Measurements from ENCODE around the gene PLPPR3.
"Not testable (repeated sequence)": the region's sequence is repeated elsewhere in the genome, so short reads cannot be mapped to it uniquely, and the experiment has no call there.

PLPPR3 gene

GRCh38 chr19:834216-834615 lies 12.5 kb upstream of the PLPPR3 start:
- no peaks in the 10 kb centered on the region for H3K9me3 ChIP-seq (ENCODE audit: control insufficient read depth, low read length)

GRCh38 chr19:831407-832369 lies 9.9 kb upstream of the PLPPR3 start:
- Histone ChIP-seq H3K9ac (ENCODE audit: low read length) (no peak overlapping the region), H3K4me1 (ENCODE audit: control insufficient read depth, insufficient read depth, low read length) (peaks cover 6% of the 10 kb centered on the region), H3K4me3 (ENCODE audit: low read length) (no peak overlapping the region), H3K36me3 (ENCODE audit: control insufficient read depth, insufficient read depth, low read length) (no peaks in the 10 kb centered on the region), H3K9me3 (ENCODE audit: control insufficient read depth, low read length) (no peaks in the 10 kb centered on the region), H3K27me3 (ENCODE audit: control insufficient read depth, insufficient read depth, low read length) (peaks cover 26% of the 10 kb centered on the region)

More at GRCh38 chr19:834216-834615, 12.5 kb upstream of the PLPPR3 start:
- H3K27me3 ChIP-seq (ENCODE audit: control insufficient read depth, insufficient read depth, low read length) = peaks cover 35% of the 10 kb centered on the region
- no peak overlapping the region for H3K4me3 ChIP-seq (ENCODE audit: low read length)
- peaks cover 3% of the 10 kb centered on the region for H3K4me1 ChIP-seq (ENCODE audit: control insufficient read depth, insufficient read depth, low read length)
- H3K9ac ChIP-seq (ENCODE audit: low read length) = no peak overlapping the region
- H3K36me3 ChIP-seq (ENCODE audit: control insufficient read depth, insufficient read depth, low read length) = no peaks in the 10 kb centered on the region

GRCh38 chr19:829129-829758 lies 7.5 kb upstream of the PLPPR3 start:
- Histone ChIP-seq H3K36me3 (ENCODE audit: control insufficient read depth, insufficient read depth, low read length) (no peaks in the 10 kb centered on the region), H3K9me3 (ENCODE audit: control insufficient read depth, low read length) (no peaks in the 10 kb centered on the region), H3K27me3 (ENCODE audit: control insufficient read depth, insufficient read depth, low read length) (peaks cover 14% of the 10 kb centered on the region), H3K9ac (ENCODE audit: low read length) (no peak overlapping the region), H3K4me3 (ENCODE audit: low read length) (no peak overlapping the region), H3K4me1 (ENCODE audit: control insufficient read depth, insufficient read depth, low read length) (peaks cover 6% of the 10 kb centered on the region)

GRCh38 chr19:827710-828321 lies 6.1 kb upstream of the PLPPR3 start, which contains the start of gene AZU1:
AZU1 (plus strand) TSS chr19:827837; CDS start chr19:827847, 10 bp downstream.
- H3K4me3 ChIP-seq (ENCODE audit: low read length) = no peak within 1 kb of the TSS
- H3K9ac ChIP-seq (ENCODE audit: low read length) = no peak within 1 kb of the TSS
- H3K36me3 ChIP-seq (ENCODE audit: control insufficient read depth, insufficient read depth, low read length) = no peaks in the 10 kb centered on the region
- H3K4me1 ChIP-seq (ENCODE audit: control insufficient read depth, insufficient read depth, low read length) = peaks cover 6% of the 10 kb centered on the region
- H3K9me3 ChIP-seq (ENCODE audit: control insufficient read depth, low read length) = no peaks in the 10 kb centered on the region
- H3K27me3 ChIP-seq (ENCODE audit: control insufficient read depth, insufficient read depth, low read length) = peaks cover 22% of the 10 kb centered on the region

- Histone ChIP-seq H3K4me1 (ENCODE audit: control insufficient read depth, insufficient read depth, low read length) (peaks cover 6% of the 10 kb centered on the region), H3K9ac (ENCODE audit: low read length) (no peak overlapping the region), H3K36me3 (ENCODE audit: control insufficient read depth, insufficient read depth, low read length) (no peaks in the 10 kb centered on the region), H3K4me3 (ENCODE audit: low read length) (no peak overlapping the region), H3K27me3 (ENCODE audit: control insufficient read depth, insufficient read depth, low read length) (peaks cover 27% of the 10 kb centered on the region), H3K9me3 (ENCODE audit: control insufficient read depth, low read length) (no peaks in the 10 kb centered on the region)
Observed at GRCh38 chr19:827314-827709, 5.6 kb upstream of the PLPPR3 start.

GRCh38 chr19:825897-826644 lies 4.3 kb upstream of the PLPPR3 start:
- Histone ChIP-seq H3K36me3 (ENCODE audit: control insufficient read depth, insufficient read depth, low read length) (no peaks in the 10 kb centered on the region), H3K9ac (ENCODE audit: low read length) (no peak overlapping the region), H3K27me3 (ENCODE audit: control insufficient read depth, insufficient read depth, low read length) (peaks cover 22% of the 10 kb centered on the region), H3K9me3 (ENCODE audit: control insufficient read depth, low read length) (no peaks in the 10 kb centered on the region), H3K4me1 (ENCODE audit: control insufficient read depth, insufficient read depth, low read length) (peaks cover 6% of the 10 kb centered on the region), H3K4me3 (ENCODE audit: low read length) (no peak overlapping the region)

- no peaks in the 10 kb centered on the region for H3K9me3 ChIP-seq (ENCODE audit: control insufficient read depth, low read length)
- H3K4me3 ChIP-seq (ENCODE audit: low read length) = no peak overlapping the region
- peaks cover 22% of the 10 kb centered on the region for H3K27me3 ChIP-seq (ENCODE audit: control insufficient read depth, insufficient read depth, low read length)
- H3K4me1 ChIP-seq (ENCODE audit: control insufficient read depth, insufficient read depth, low read length) = peaks cover 6% of the 10 kb centered on the region
- H3K9ac ChIP-seq (ENCODE audit: low read length) = no peak overlapping the region
- no peaks in the 10 kb centered on the region for H3K36me3 ChIP-seq (ENCODE audit: control insufficient read depth, insufficient read depth, low read length)
Observed at GRCh38 chr19:824885-825284, 3.1 kb upstream of the PLPPR3 start.

GRCh38 chr19:823565-824121 lies 1.9 kb upstream of the PLPPR3 start:
- Histone ChIP-seq H3K9ac (ENCODE audit: low read length) (no peak overlapping the region), H3K4me1 (ENCODE audit: control insufficient read depth, insufficient read depth, low read length) (peaks cover 6% of the 10 kb centered on the region), H3K4me3 (ENCODE audit: low read length) (no peak overlapping the region), H3K9me3 (ENCODE audit: control insufficient read depth, low read length) (no peaks in the 10 kb centered on the region), H3K36me3 (ENCODE audit: control insufficient read depth, insufficient read depth, low read length) (no peaks in the 10 kb centered on the region), H3K27me3 (ENCODE audit: control insufficient read depth, insufficient read depth, low read length) (peaks cover 16% of the 10 kb centered on the region)

- no peaks in the 10 kb centered on the region for H3K9me3 ChIP-seq (ENCODE audit: control insufficient read depth, low read length)
- no peaks in the 10 kb centered on the region for H3K4me1 ChIP-seq (ENCODE audit: control insufficient read depth, insufficient read depth, low read length)
- H3K36me3 ChIP-seq (ENCODE audit: control insufficient read depth, insufficient read depth, low read length) = no peaks in the 10 kb centered on the region
- no peak overlapping the region for H3K9ac ChIP-seq (ENCODE audit: low read length)
- peaks cover 16% of the 10 kb centered on the region for H3K27me3 ChIP-seq (ENCODE audit: control insufficient read depth, insufficient read depth, low read length)
- no peak overlapping the region for H3K4me3 ChIP-seq (ENCODE audit: low read length)
Observed at GRCh38 chr19:821231-821824, 427 bp downstream of the PLPPR3 start.

GRCh38 chr19:820212-820611 lies 1.5 kb downstream of the PLPPR3 start:
- H3K4me3 ChIP-seq (ENCODE audit: low read length); H3K4me1 ChIP-seq (ENCODE audit: control insufficient read depth, insufficient read depth, low read length); H3K36me3 ChIP-seq (ENCODE audit: control insufficient read depth, insufficient read depth, low read length); H3K9me3 ChIP-seq (ENCODE audit: control insufficient read depth, low read length); H3K9ac ChIP-seq (ENCODE audit: low read length): not testable (repeated sequence)
- peaks cover 16% of the 10 kb centered on the region for H3K27me3 ChIP-seq (ENCODE audit: control insufficient read depth, insufficient read depth, low read length)

GRCh38 chr19:816500-816857 lies 5.3 kb downstream of the PLPPR3 start:
- H3K4me3 ChIP-seq (ENCODE audit: low read length) = no peak overlapping the region
- no peaks in the 10 kb centered on the region for H3K4me1 ChIP-seq (ENCODE audit: control insufficient read depth, insufficient read depth, low read length)
- no peaks in the 10 kb centered on the region for H3K36me3 ChIP-seq (ENCODE audit: control insufficient read depth, insufficient read depth, low read length)
- no peak overlapping the region for H3K9ac ChIP-seq (ENCODE audit: low read length)
- peaks cover 3% of the 10 kb centered on the region for H3K27me3 ChIP-seq (ENCODE audit: control insufficient read depth, insufficient read depth, low read length)
- H3K9me3 ChIP-seq (ENCODE audit: control insufficient read depth, low read length) = no peaks in the 10 kb centered on the region

Data from mucosa of stomach (tissue), 1 donor.